HCT116 (cell line): Measurements from ENCODE around the gene TAF4. TPM values are rescaled to one million over a fixed set of nuclear protein-coding genes. Genes with fewer than 3 reads are reported as not detected.

Source experiments
- ATAC-seq: fragments of 200-7000 bp; cut with Tn5 transposase; 2 replicates; pipeline ENCODE4 v1.9.1; 2020; ENCODE audit warnings: mild to moderate bottlenecking, moderate library complexity
- BruUV-seq: library from RNA; stranded (reverse); fragments of 400-500 nt; replicated peaks from 2 replicates; lab custom pipeline; 2021; lab: Mats Ljungman, UMichigan
- CTCF ChIA-PET: fragments of 300-600 bp; sonication (Branson Sonifier 250); formaldehyde crosslinking; loops from one replicate; lab custom pipeline; 2021; ENCODE audit warnings: antibody characterized with exemption; lab: Charles Lee
- POLR2A ChIA-PET: fragments of 300-600, 350-600 bp; sonication (Branson Sonifier 250); formaldehyde crosslinking; loops from one replicate; lab custom pipeline; 2021; ENCODE audit warnings: antibody characterized with exemption; lab: Charles Lee
- RAD21 ChIA-PET, 2 experiments: fragments of 300-600 bp; sonication (Branson Sonifier 250); formaldehyde crosslinking; loops; one replicate each; lab custom pipeline; 2023; ENCODE audit warnings: low total read pairs in 2 of 2; ENCODE audit not compliant: uncharacterized antibody in 2 of 2, unreplicated experiment in 2 of 2, low non-redundant PET in 1 of 2; lab: Charles Lee
- DNase-seq: peaks from one replicate; pipeline ENCODE4 v3.0.0-alpha.2; 2010; ENCODE audit warnings: low read depth, low spot score
- H2AFZ ChIP-seq: fragments of 200-600 bp; shearing (Covaris generic), sonication (generic); 2 replicates; pipeline ENCODE4 v1.6.1; 2017; ENCODE audit warnings: low read depth, mixed run types, mixed read lengths, antibody characterized with exemption, low read length; ENCODE audit not compliant: poor library complexity, severe bottlenecking
- H3K27ac ChIP-seq: 2 replicates; pipeline ENCODE4 v1.5.1; 2012; ENCODE audit warnings: low read depth, low read length
- H3K27me3 ChIP-seq: fragments of 200-600 bp; sonication (generic); 2 replicates; pipeline ENCODE4 v1.6.1; 2016; ENCODE audit warnings: mixed run types, low read length, mixed read lengths; ENCODE audit not compliant: insufficient read depth
- H3K36me3 ChIP-seq, 2 experiments: fragments of 200-500 bp in 1 of 2; fragments of 200-600 bp in 1 of 2; sonication (Bioruptor generic) in 1 of 2; sonication (generic) in 1 of 2; 2 replicates each; pipeline versions ENCODE4 v1.5.1 to v1.6.1; 2014 to 2016; ENCODE audit warnings: low read length in 2 of 2, inconsistent platforms in 1 of 2, mixed read lengths in 1 of 2, mixed run types in 1 of 2; ENCODE audit not compliant: insufficient read depth in 2 of 2, control insufficient read depth in 1 of 2
- H3K4me1 ChIP-seq, 2 experiments: fragments of 200-600 bp in 1 of 2; sonication (generic) in 1 of 2; 2 replicates each; pipeline versions ENCODE4 v1.5.1 to v1.6.1; 2012 to 2017; ENCODE audit warnings: low read length in 2 of 2, inconsistent platforms in 1 of 2, mild to moderate bottlenecking in 1 of 2, mixed read lengths in 1 of 2, mixed run types in 1 of 2, moderate library complexity in 1 of 2; ENCODE audit not compliant: insufficient read depth in 2 of 2, control insufficient read depth in 1 of 2
- H3K4me2 ChIP-seq: fragments of 200-600 bp; sonication (generic); 2 replicates; pipeline ENCODE4 v1.6.1; 2017; ENCODE audit warnings: mixed run types, low read length, mixed read lengths
- H3K4me3 ChIP-seq, 2 experiments: fragments of 200-600 bp in 1 of 2; sonication (generic) in 1 of 2; replicated peaks in 1 of 2; 2 replicates each; pipeline ENCODE4 v1.5.1; 2011 to 2016; ENCODE audit warnings: low read length in 2 of 2, control low read depth in 1 of 2, low read depth in 1 of 2, mild to moderate bottlenecking in 1 of 2, mixed read lengths in 1 of 2, mixed run types in 1 of 2
- H3K79me2 ChIP-seq: fragments of 200-600 bp; sonication (generic); 2 replicates; pipeline ENCODE4 v1.6.1; 2017; ENCODE audit warnings: mild to moderate bottlenecking, mixed run types, low read length, moderate library complexity, mixed read lengths; ENCODE audit not compliant: insufficient read depth
- H3K9ac ChIP-seq: fragments of 200-600 bp; sonication (generic); 2 replicates; pipeline ENCODE4 v1.6.1; 2016; ENCODE audit warnings: low read length, mixed read lengths
- H3K9me2 ChIP-seq: fragments of 200-600 bp; sonication (generic), shearing (Covaris generic); 2 replicates; pipeline ENCODE4 v1.6.1; 2017; ENCODE audit warnings: mixed run types, mild to moderate bottlenecking, moderate library complexity; ENCODE audit not compliant: insufficient read depth
- H3K9me3 ChIP-seq, 2 experiments: fragments of 200-500 bp in 1 of 2; fragments of 200-600 bp in 1 of 2; sonication (Bioruptor generic) in 1 of 2; sonication (generic) in 1 of 2; 2 replicates each; pipeline ENCODE4 v1.6.1; 2014 to 2017; ENCODE audit warnings: low read length in 2 of 2, mixed read lengths in 2 of 2, inconsistent platforms in 1 of 2, low read depth in 1 of 2, mild to moderate bottlenecking in 1 of 2, mixed run types in 1 of 2, moderate library complexity in 1 of 2; ENCODE audit not compliant: control insufficient read depth in 1 of 2, insufficient read depth in 1 of 2
- H4K20me1 ChIP-seq: fragments of 200-600 bp; sonication (generic), shearing (Covaris generic); 2 replicates; pipeline ENCODE4 v1.6.1; 2017; ENCODE audit warnings: mixed run types, mild to moderate bottlenecking, moderate library complexity; ENCODE audit not compliant: insufficient read depth
- ATF3 ChIP-seq: IDR thresholded peaks from 2 replicates; pipeline ENCODE4 v1.6.1; 2012
- CBX3 ChIP-seq: IDR thresholded peaks from 2 replicates; pipeline ENCODE4 v1.6.1; 2012; ENCODE audit warnings: low read depth
- EGR1 ChIP-seq: IDR thresholded peaks from 2 replicates; pipeline ENCODE4 v1.6.1; 2012; ENCODE audit warnings: low read depth
- ELF1 ChIP-seq: IDR thresholded peaks from 2 replicates; pipeline ENCODE4 v1.6.1; 2012; ENCODE audit warnings: low read depth, borderline replicate concordance
- EZH2phosphoT487 ChIP-seq: fragments of 200-600 bp; IDR thresholded peaks from 2 replicates; pipeline ENCODE4 v1.6.1; 2018; ENCODE audit warnings: antibody characterized with exemption, borderline replicate concordance
- FOSL1 ChIP-seq: IDR thresholded peaks from 2 replicates; pipeline ENCODE4 v1.6.1; 2012; ENCODE audit warnings: low read depth
- JUND ChIP-seq: IDR thresholded peaks from 2 replicates; pipeline ENCODE4 v1.6.1; 2012
- POLR2AphosphoS5 ChIP-seq: IDR thresholded peaks from 2 replicates; pipeline ENCODE4 v1.6.1; 2011; ENCODE audit warnings: mild to moderate bottlenecking, low read depth, low read length, moderate library complexity
- RAD21 ChIP-seq: IDR thresholded peaks from 2 replicates; pipeline ENCODE4 v1.6.1; 2012; ENCODE audit warnings: low read depth, mild to moderate bottlenecking
- SIN3A ChIP-seq: IDR thresholded peaks from 2 replicates; pipeline ENCODE4 v1.6.1; 2012; ENCODE audit warnings: low read depth
- SRF ChIP-seq: IDR thresholded peaks from 2 replicates; pipeline ENCODE4 v1.6.1; 2012; ENCODE audit warnings: low read depth
- YY1 ChIP-seq: IDR thresholded peaks from 2 replicates; pipeline ENCODE4 v1.6.1; 2011; ENCODE audit warnings: low read length, low read depth, moderate library complexity, mild to moderate bottlenecking; ENCODE audit not compliant: insufficient replicate concordance; ENCODE audit errors: extremely low read depth
- ZFX ChIP-seq: fragments of 450-650 bp; IDR thresholded peaks from 2 replicates; pipeline ENCODE4 v1.6.1; 2017
- ZNF274 ChIP-seq: fragments of 200-500 bp; sonication (Bioruptor generic); IDR thresholded peaks from 2 replicates; pipeline ENCODE4 v1.6.1; 2014; ENCODE audit warnings: mild to moderate bottlenecking, low read depth, low read length, inconsistent platforms
- intact Hi-C: fragments of 100-400 bp; cut with micrococcal nuclease; formaldehyde crosslinking; loops from 2 replicates; pipeline ENCODE4 v1.10.0; 2022
- total RNA-seq: library from RNA; stranded (reverse); gene quantifications from one replicate; pipeline ENCODE4 v1.2.1, GENCODE V29; 2021; ENCODE audit not compliant: unreplicated experiment
- TF ChIP-seq, protein P1 (sequence below): IDR thresholded peaks from 2 replicates; pipeline ENCODE4 v1.6.1; 2011; ENCODE audit warnings: mild to moderate bottlenecking, low read length, moderate library complexity; ENCODE audit not compliant: insufficient replicate concordance; ENCODE audit errors: extremely low read depth
- TF ChIP-seq, protein P2 (sequence below), 3 experiments: fragments of 200-600 bp in 1 of 3; sonication (generic) in 1 of 3; IDR thresholded peaks in 2 of 3; conservative IDR thresholded peaks in 1 of 3; 2 replicates each; pipeline ENCODE4 v1.5.1; 2012 to 2017; ENCODE audit warnings: low read depth in 2 of 3, low read length in 2 of 3, antibody characterized with exemption in 1 of 3, borderline replicate concordance in 1 of 3, control low read depth in 1 of 3, mild to moderate bottlenecking in 1 of 3, mixed read lengths in 1 of 3, mixed run types in 1 of 3, moderate library complexity in 1 of 3; ENCODE audit not compliant: insufficient read depth in 1 of 3
- TF ChIP-seq, protein P3 (sequence below): IDR thresholded peaks from 2 replicates; pipeline ENCODE4 v1.6.1; 2012; ENCODE audit warnings: low read depth

The TAF4 gene
- total RNA-seq, 1 experiment from 2014 or later: 26.8 TPM

DNA sequence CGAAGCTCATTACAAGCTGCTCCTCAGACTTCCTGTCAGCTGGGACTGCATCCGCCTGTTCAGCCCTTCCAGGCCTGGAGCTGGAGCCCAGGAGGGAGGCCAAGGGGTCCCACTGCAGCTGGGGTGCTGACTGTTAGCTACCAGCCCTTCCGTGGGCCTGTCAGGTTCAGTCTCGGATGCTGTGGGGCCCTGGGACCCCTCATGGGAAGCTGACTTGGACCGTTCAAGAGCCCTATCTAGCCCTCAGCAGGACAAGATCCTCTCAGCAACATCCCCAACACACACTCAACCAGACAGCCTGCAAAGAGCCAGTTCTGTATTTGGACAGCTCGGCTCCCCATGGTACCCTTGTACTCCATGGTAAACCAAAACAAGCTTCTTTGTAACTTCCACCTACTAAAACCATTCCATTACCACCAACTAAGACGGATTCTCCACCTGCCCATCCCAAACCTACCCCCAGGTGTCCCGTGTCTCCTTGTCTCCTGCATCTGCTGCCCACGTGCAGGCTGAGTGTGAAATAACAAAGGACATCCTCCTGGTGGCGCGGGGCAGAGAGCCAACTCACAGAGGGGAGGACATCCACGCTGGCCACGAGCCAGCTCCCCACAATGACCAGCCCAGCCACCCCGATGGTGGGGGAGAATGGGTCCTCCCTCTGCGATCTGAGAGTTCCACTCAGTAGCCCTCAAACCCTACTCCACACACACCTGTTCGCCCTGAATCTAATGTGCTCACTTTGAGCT is 111.2 kb downstream of the TAF4 start:
- Histone ChIP-seq H3K27ac (no peak overlapping the region), H3K9ac (no peak overlapping the region), H3K9me3 (no peaks in the 10 kb centered on the region), H3K4me1 (peaks cover 0 to 4% of the 10 kb centered on the region in 2 experiments; a peak in 1 of 4 replicates), H3K4me2 (no peak overlapping the region), H4K20me1 (no peaks in the 10 kb centered on the region), H3K79me2 (no peaks in the 10 kb centered on the region), H3K36me3 (no peaks in the 10 kb centered on the region), H3K4me3 (no peak overlapping the region), H2AFZ (no peak overlapping the region), H3K9me2 (no peaks in the 10 kb centered on the region), H3K27me3 (peaks cover 16% of the 10 kb centered on the region)
- DNase-seq (no peak), ATAC-seq (no peak)
- ChIA-PET CTCF (no interaction called here), POLR2A (no interaction called here), RAD21 (no interaction called here)
- intact Hi-C loops: no loop called here
- TF ChIP-seq, protein P1, sequence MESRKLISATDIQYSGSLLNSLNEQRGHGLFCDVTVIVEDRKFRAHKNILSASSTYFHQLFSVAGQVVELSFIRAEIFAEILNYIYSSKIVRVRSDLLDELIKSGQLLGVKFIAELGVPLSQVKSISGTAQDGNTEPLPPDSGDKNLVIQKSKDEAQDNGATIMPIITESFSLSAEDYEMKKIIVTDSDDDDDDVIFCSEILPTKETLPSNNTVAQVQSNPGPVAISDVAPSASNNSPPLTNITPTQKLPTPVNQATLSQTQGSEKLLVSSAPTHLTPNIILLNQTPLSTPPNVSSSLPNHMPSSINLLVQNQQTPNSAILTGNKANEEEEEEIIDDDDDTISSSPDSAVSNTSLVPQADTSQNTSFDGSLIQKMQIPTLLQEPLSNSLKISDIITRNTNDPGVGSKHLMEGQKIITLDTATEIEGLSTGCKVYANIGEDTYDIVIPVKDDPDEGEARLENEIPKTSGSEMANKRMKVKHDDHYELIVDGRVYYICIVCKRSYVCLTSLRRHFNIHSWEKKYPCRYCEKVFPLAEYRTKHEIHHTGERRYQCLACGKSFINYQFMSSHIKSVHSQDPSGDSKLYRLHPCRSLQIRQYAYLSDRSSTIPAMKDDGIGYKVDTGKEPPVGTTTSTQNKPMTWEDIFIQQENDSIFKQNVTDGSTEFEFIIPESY: no peak
- TF ChIP-seq EGR1 (no peak), EZH2phosphoT487 (no peak), ZFX (no peak), SIN3A (no peak), POLR2AphosphoS5 (no peak), SRF (no peak), ATF3 (no peak), JUND (no peak), ELF1 (no peak), RAD21 (no peak), FOSL1 (no peak), CBX3 (no peak), YY1 (no peak), ZNF274 (no peak)
- TF ChIP-seq, protein P2, sequence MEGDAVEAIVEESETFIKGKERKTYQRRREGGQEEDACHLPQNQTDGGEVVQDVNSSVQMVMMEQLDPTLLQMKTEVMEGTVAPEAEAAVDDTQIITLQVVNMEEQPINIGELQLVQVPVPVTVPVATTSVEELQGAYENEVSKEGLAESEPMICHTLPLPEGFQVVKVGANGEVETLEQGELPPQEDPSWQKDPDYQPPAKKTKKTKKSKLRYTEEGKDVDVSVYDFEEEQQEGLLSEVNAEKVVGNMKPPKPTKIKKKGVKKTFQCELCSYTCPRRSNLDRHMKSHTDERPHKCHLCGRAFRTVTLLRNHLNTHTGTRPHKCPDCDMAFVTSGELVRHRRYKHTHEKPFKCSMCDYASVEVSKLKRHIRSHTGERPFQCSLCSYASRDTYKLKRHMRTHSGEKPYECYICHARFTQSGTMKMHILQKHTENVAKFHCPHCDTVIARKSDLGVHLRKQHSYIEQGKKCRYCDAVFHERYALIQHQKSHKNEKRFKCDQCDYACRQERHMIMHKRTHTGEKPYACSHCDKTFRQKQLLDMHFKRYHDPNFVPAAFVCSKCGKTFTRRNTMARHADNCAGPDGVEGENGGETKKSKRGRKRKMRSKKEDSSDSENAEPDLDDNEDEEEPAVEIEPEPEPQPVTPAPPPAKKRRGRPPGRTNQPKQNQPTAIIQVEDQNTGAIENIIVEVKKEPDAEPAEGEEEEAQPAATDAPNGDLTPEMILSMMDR (IDR thresholded peaks at IDR 0.05 in 2 of 3, conservative IDR thresholded peaks at IDR 0.05 in 1 of 3; ENCODE audit: borderline replicate concordance in 1 of 3, insufficient read depth in 1 of 3, low read depth in 2 of 3, low read length in 2 of 3): no peak
- TF ChIP-seq, protein P3, sequence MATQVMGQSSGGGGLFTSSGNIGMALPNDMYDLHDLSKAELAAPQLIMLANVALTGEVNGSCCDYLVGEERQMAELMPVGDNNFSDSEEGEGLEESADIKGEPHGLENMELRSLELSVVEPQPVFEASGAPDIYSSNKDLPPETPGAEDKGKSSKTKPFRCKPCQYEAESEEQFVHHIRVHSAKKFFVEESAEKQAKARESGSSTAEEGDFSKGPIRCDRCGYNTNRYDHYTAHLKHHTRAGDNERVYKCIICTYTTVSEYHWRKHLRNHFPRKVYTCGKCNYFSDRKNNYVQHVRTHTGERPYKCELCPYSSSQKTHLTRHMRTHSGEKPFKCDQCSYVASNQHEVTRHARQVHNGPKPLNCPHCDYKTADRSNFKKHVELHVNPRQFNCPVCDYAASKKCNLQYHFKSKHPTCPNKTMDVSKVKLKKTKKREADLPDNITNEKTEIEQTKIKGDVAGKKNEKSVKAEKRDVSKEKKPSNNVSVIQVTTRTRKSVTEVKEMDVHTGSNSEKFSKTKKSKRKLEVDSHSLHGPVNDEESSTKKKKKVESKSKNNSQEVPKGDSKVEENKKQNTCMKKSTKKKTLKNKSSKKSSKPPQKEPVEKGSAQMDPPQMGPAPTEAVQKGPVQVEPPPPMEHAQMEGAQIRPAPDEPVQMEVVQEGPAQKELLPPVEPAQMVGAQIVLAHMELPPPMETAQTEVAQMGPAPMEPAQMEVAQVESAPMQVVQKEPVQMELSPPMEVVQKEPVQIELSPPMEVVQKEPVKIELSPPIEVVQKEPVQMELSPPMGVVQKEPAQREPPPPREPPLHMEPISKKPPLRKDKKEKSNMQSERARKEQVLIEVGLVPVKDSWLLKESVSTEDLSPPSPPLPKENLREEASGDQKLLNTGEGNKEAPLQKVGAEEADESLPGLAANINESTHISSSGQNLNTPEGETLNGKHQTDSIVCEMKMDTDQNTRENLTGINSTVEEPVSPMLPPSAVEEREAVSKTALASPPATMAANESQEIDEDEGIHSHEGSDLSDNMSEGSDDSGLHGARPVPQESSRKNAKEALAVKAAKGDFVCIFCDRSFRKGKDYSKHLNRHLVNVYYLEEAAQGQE: no peak
- no TSS peak for BruUV-seq
